HFFc6 (cell line): ENCODE measurements around the gene NOC4L. TPM values are rescaled to one million over a fixed set of nuclear protein-coding genes. Genes with fewer than 3 reads are reported as not detected.
A peak's percentile ranks its signal among the peaks of the same experiment; 100 is the strongest.

Experiments used
- DNase-seq: peaks from one replicate; pipeline ENCODE4 v3.0.0-alpha.2; 2018
- H3K27ac Mint-ChIP-seq: 2 replicates; pipeline ENCODE4 v1.8.0; 2020; ENCODE audit warnings: mild to moderate bottlenecking, mixed read lengths
- H3K27me3 Mint-ChIP-seq: 2 replicates; pipeline ENCODE4 v1.8.0; 2021; ENCODE audit warnings: mild to moderate bottlenecking, moderate library complexity, mixed read lengths; ENCODE audit not compliant: insufficient read depth
- H3K36me3 Mint-ChIP-seq: 2 replicates; pipeline ENCODE4 v1.8.0; 2021; ENCODE audit warnings: low read depth, mixed read lengths
- H3K4me1 Mint-ChIP-seq: 2 replicates; pipeline ENCODE4 v1.8.0; 2020; ENCODE audit warnings: low read depth, mixed read lengths
- H3K4me3 Mint-ChIP-seq: 2 replicates; pipeline ENCODE4 v1.8.0; 2020; ENCODE audit warnings: mild to moderate bottlenecking, moderate library complexity, mixed read lengths
- H3K9me3 Mint-ChIP-seq: 2 replicates; pipeline ENCODE4 v1.8.0; 2020; ENCODE audit warnings: mild to moderate bottlenecking, mixed read lengths
- CTCF ChIP-seq: fragments of 200-600 bp; sonication (generic); IDR thresholded peaks from 2 replicates; pipeline ENCODE4 v1.5.0; 2021; ENCODE audit warnings: antibody characterized with exemption, mild to moderate bottlenecking
- total RNA-seq, 6 experiments: library from RNA; stranded (reverse); fragmentation: NEBNext Ultra II Directional; extraction: Animal tissue kit (Norgen Biotek cat#: 25700); gene quantifications; 2 replicates in 1 of 6; 3 replicates in 5 of 6; pipeline ENCODE4 v1.2.3, GENCODE V29; 2021

Gene NOC4L
- total RNA-seq, 6 experiments from 2014 or later, result 25.8 to 33.5 (median 31.3) TPM

GRCh38 chr12:132186208-132186856, 42.1 kb downstream of the NOC4L start:
- no peak for DNase-seq
- peaks cover 11% of the 10 kb centered on the region for H3K27me3 Mint-ChIP-seq
- no peak overlapping the region for H3K4me3 Mint-ChIP-seq
- no peak for TF ChIP-seq CTCF
- H3K4me1 Mint-ChIP-seq, result peaks cover 7% of the 10 kb centered on the region
- H3K27ac Mint-ChIP-seq, result no peak overlapping the region
- no peaks in the 10 kb centered on the region for H3K9me3 Mint-ChIP-seq
- H3K36me3 Mint-ChIP-seq, result no peaks in the 10 kb centered on the region

- Mint-ChIP-seq H3K27ac (no peak overlapping the region), H3K9me3 (no peaks in the 10 kb centered on the region), H3K4me1 (peaks cover 7% of the 10 kb centered on the region), H3K27me3 (peaks cover 11% of the 10 kb centered on the region), H3K36me3 (no peaks in the 10 kb centered on the region), H3K4me3 (no peak overlapping the region)
- no peak for DNase-seq
- TF ChIP-seq CTCF, result no peak
Measured at GRCh38 chr12:132186857-132187620, 42.8 kb downstream of the NOC4L start.

GRCh38 chr12:132187646-132188450, 43.6 kb downstream of the NOC4L start:
- Mint-ChIP-seq H3K36me3 (no peaks in the 10 kb centered on the region), H3K27me3 (peaks cover 11% of the 10 kb centered on the region), H3K4me1 (peaks cover 7% of the 10 kb centered on the region), H3K9me3 (peaks cover under 1% of the 10 kb centered on the region; the same call in 1 of the 2 replicates), H3K27ac (no peak overlapping the region), H3K4me3 (no peak overlapping the region)
- TF ChIP-seq CTCF, result no peak
- DNase-seq, result no peak

GRCh38 chr12:132188451-132188901, 44.2 kb downstream of the NOC4L start:
- Mint-ChIP-seq H3K27me3 (peaks cover 11% of the 10 kb centered on the region), H3K4me1 (peaks cover 7% of the 10 kb centered on the region), H3K4me3 (no peak overlapping the region), H3K27ac (no peak overlapping the region), H3K36me3 (peaks cover 3% of the 10 kb centered on the region), H3K9me3 (peaks cover 7% of the 10 kb centered on the region)
- DNase-seq, result no peak
- TF ChIP-seq CTCF, result no peak

- H3K36me3 Mint-ChIP-seq, result peaks cover 8% of the 10 kb centered on the region
- H3K9me3 Mint-ChIP-seq, result peaks cover 12% of the 10 kb centered on the region
- peaks cover 7% of the 10 kb centered on the region for H3K4me1 Mint-ChIP-seq
- peaks cover 11% of the 10 kb centered on the region for H3K27me3 Mint-ChIP-seq
- peak overlapping the region; percentile 95 for H3K4me3 Mint-ChIP-seq
- H3K27ac Mint-ChIP-seq, result peak overlapping the region; percentile 74
- no peak for DNase-seq
- no peak for TF ChIP-seq CTCF
Measured at GRCh38 chr12:132188916-132189325, 44.7 kb downstream of the NOC4L start.
